BJ (cell line): ENCODE measurements around the gene SYNGR3. TPM values are rescaled to one million over a fixed set of nuclear protein-coding genes. Genes with fewer than 3 reads are reported as not detected.
"Not testable (repeated sequence)": the region's sequence is repeated elsewhere in the genome, so short reads cannot be mapped to it uniquely, and the experiment has no call there.

Experiments used
- CTCF ChIA-PET: fragments of 350-600 bp; formaldehyde crosslinking; extraction: SDS; loops from one replicate; lab custom pipeline; 2021; ENCODE audit warnings: antibody characterized with exemption, inconsistent platforms; lab: Yijun Ruan, JAX
- POLR2A ChIA-PET: fragments of 300-600 bp; sonication (Branson Sonifier 250); formaldehyde crosslinking; extraction: SDS; loops from one replicate; lab custom pipeline; 2021; ENCODE audit warnings: antibody characterized with exemption; lab: Charles Lee
- DNase-seq: peaks from one replicate; pipeline ENCODE4 v3.0.0-alpha.2; 2011; ENCODE audit warnings: low read depth
- H3K27me3 ChIP-seq: 2 replicates; pipeline ENCODE4 v1.6.0; 2011; ENCODE audit warnings: low read length; ENCODE audit not compliant: control insufficient read depth, insufficient read depth
- H3K36me3 ChIP-seq: 2 replicates; pipeline ENCODE4 v1.5.1; 2011; ENCODE audit warnings: low read length; ENCODE audit not compliant: control insufficient read depth, insufficient read depth
- H3K4me3 ChIP-seq: 2 replicates; pipeline ENCODE4 v1.5.1; 2011; ENCODE audit warnings: low read depth, mild to moderate bottlenecking, control low read depth, low read length
- polyA plus RNA-seq: library from polyadenylated mRNA; depleted of rRNA; stranded (reverse); fragments of >200 nt; gene quantifications from 2 replicates; pipeline ENCODE4 v1.2.3, GENCODE V29; 2011
- TF ChIP-seq, protein P1 (sequence below): IDR thresholded peaks from 2 replicates; pipeline ENCODE4 v1.5.1; 2011; ENCODE audit warnings: low read depth, mild to moderate bottlenecking, control low read depth, inconsistent platforms, low read length, moderate library complexity; ENCODE audit not compliant: insufficient read depth

The SYNGR3 gene
- polyA plus RNA-seq, 1 experiment, result 3.3 TPM

DNA sequence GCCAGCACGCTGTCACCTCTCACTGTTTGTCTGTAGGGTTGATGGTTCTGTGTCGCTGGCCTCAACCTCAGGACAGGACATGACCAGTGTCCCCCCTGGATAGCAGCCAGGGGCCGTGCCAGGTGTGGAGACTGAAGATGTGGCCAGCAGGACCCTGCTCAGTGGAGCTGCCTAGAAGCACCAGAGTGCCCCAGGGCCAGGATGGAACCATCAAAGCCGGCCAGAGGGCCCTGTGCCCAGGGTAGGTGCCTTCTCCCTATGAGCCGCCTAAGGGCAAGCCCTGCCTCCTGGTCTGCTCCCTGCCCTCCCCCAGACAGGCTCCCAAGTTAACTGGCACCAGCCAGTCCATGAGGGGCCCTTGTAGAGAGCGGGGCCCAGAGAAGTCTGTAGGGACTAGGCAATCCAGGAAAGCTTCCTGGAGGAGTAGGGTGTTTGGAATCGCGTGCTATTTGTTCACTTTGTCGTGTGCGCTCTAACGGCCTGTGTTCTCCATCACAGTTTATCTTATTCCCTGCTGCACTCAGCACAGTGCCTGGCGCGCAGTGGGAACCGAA, 31.0 kb upstream of the SYNGR3 start:
- POLR2A ChIA-PET, result no interaction called here
- TF ChIP-seq, protein P1, sequence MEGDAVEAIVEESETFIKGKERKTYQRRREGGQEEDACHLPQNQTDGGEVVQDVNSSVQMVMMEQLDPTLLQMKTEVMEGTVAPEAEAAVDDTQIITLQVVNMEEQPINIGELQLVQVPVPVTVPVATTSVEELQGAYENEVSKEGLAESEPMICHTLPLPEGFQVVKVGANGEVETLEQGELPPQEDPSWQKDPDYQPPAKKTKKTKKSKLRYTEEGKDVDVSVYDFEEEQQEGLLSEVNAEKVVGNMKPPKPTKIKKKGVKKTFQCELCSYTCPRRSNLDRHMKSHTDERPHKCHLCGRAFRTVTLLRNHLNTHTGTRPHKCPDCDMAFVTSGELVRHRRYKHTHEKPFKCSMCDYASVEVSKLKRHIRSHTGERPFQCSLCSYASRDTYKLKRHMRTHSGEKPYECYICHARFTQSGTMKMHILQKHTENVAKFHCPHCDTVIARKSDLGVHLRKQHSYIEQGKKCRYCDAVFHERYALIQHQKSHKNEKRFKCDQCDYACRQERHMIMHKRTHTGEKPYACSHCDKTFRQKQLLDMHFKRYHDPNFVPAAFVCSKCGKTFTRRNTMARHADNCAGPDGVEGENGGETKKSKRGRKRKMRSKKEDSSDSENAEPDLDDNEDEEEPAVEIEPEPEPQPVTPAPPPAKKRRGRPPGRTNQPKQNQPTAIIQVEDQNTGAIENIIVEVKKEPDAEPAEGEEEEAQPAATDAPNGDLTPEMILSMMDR, result no peak
- CTCF ChIA-PET, result interaction anchor here (0.9 to 1.5 kb wide), 3 partner anchors 8 to 194 kb away, joined by 3 to 6 read pairs (median 3); no protein-coding TSS in a partner anchor
- H3K27me3 ChIP-seq, result no peaks in the 10 kb centered on the region; the same call in 1 of the 2 replicates
- H3K36me3 ChIP-seq, result peaks cover 17% of the 10 kb centered on the region
- DNase-seq, result no peak
- peak overlapping the region; percentile 19; the same call in 1 of the 2 replicates for H3K4me3 ChIP-seq

DNA sequence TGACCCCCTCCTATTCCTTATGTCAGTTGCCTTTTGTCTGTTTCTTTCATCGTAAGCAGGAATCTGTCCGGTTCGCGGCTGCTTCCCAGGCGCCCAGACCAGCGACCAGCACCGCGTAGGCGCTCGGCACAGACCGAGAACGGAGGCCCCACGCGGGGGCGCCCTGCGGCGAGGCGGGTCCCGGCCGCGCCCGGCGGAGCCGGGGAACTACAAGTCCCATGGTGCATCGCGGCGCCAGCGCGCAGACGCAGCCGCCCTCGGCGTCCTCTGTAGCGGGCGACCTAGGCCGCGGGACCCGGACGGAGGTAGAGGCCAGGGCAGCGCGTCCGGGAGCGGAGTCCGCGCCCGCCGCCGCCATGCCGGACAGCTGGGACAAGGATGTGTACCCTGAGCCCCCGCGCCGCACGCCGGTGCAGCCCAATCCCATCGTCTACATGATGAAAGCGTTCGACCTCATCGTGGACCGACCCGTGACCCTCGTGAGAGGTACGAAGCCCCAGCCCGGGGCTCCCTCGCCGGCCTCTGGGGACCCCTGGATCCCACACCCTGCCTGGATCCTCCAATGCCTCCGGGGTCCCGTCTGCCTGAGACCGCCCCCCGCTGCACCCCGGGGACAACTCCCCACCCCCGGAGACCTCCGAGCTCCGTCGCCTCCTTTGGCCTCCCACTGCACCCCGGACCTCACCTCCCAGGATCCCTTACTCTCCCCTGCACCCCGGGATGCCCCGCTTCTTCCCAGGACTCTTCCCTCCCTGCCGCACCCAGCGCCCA, 30.3 kb upstream of the SYNGR3 start, which contains the start of gene NDUFB10:
Gene NDUFB10 (plus strand): TSS at position 270 of the 771 bp plus-strand sequence. CDS start 87 bp downstream, at position 357.
- POLR2A ChIA-PET, result no interaction called here
- TF ChIP-seq, protein P1, result peak; percentile 48
- H3K27me3 ChIP-seq, result no peaks in the 10 kb centered on the region; the same call in 1 of the 2 replicates
- peaks cover 17% of the 10 kb centered on the region for H3K36me3 ChIP-seq
- DNase-seq, result peak; percentile 30
- peak within 1 kb of the TSS; percentile 94 for H3K4me3 ChIP-seq
- CTCF ChIA-PET, result interaction anchor here (0.9 to 1.5 kb wide), 3 partner anchors 9 to 193 kb away, joined by 3 to 6 read pairs (median 3); no protein-coding TSS in a partner anchor

- CTCF ChIA-PET, result interaction anchor here (0.6 to 1.0 kb wide), 3 partner anchors 12 to 54 kb away, joined by 3 to 5 read pairs (median 3); no protein-coding TSS in a partner anchor
- peak overlapping the region; percentile 94 for H3K4me3 ChIP-seq
- peaks cover 17% of the 10 kb centered on the region for H3K36me3 ChIP-seq
- no peaks in the 10 kb centered on the region; the same call in 1 of the 2 replicates for H3K27me3 ChIP-seq
- DNase-seq, result no peak
- POLR2A ChIA-PET, result no interaction called here
- TF ChIP-seq, protein P1, result no peak
Observed at GRCh38 chr16:1960665-1961630, 28.8 kb upstream of the SYNGR3 start.

DNA sequence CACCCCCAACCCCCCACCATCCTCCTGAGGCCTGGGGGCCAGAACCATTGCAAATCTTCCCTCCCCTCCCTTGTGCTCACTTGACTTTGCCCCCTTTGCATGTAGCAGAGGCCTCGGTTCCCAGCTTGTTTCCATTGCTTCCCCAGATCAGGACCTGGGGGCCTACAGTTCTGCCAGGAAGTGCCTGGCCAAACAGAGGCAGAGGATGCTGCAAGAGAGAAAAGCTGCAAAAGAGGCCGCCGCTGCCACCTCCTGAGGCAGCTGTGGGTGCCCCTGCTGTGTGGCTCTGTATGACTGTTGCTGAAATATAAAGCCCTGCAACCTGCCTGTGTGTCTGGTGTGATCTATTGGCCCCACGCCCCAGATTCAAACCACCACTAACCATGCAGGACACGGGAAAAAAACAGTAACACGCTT, 28.1 kb upstream of the SYNGR3 start:
- Histone ChIP-seq H3K4me3 (no peak overlapping the region), H3K27me3 (no peaks in the 10 kb centered on the region; the same call in 1 of the 2 replicates), H3K36me3 (peaks cover 17% of the 10 kb centered on the region)
- no peak for DNase-seq
- ChIA-PET POLR2A (no interaction called here), CTCF (no interaction called here)
- TF ChIP-seq, protein P1, result no peak

- DNase-seq, POLR2A ChIA-PET, H3K27me3 ChIP-seq, H3K4me3 ChIP-seq, CTCF ChIA-PET: not testable (repeated sequence)
- peaks cover 17% of the 10 kb centered on the region for H3K36me3 ChIP-seq
Observed at GRCh38 chr16:1962161-1963153, 27.3 kb upstream of the SYNGR3 start.
